H1 (cell line): ENCODE measurements around the gene ACBD6. TPM values are rescaled to one million over a fixed set of nuclear protein-coding genes. Genes with fewer than 3 reads are reported as not detected.

Experiments used
- CTBP2 ChIP-seq: IDR thresholded peaks from 2 replicates; pipeline ENCODE4 v1.7.0; 2011; ENCODE audit warnings: borderline replicate concordance, mild to moderate bottlenecking, moderate library complexity, mixed read lengths, low read length; ENCODE audit not compliant: insufficient read depth, insufficient read length
- EGR1 ChIP-seq: IDR thresholded peaks from 2 replicates; pipeline ENCODE4 v1.6.1; 2011; ENCODE audit warnings: low read depth, low read length, borderline replicate concordance
- FOSL1 ChIP-seq: IDR thresholded peaks from 2 replicates; pipeline ENCODE4 v1.6.1; 2011; ENCODE audit warnings: mild to moderate bottlenecking, low read depth, low read length, moderate library complexity; ENCODE audit not compliant: insufficient read depth
- POLR2A ChIP-seq, 2 experiments: IDR thresholded peaks; 1 replicate in 1 of 2; 2 replicates in 1 of 2; pipeline ENCODE4 v1.6.1; 2011; ENCODE audit warnings: low read depth in 2 of 2, low read length in 2 of 2, mild to moderate bottlenecking in 2 of 2; ENCODE audit errors: control extremely low read depth in 1 of 2
- SIN3A ChIP-seq, 2 experiments: IDR thresholded peaks in 1 of 2; conservative IDR thresholded peaks in 1 of 2; 2 replicates each; pipeline ENCODE4 v1.6.1; 2011 to 2012; ENCODE audit warnings: low read length in 2 of 2, improper control_type of control experiment in 1 of 2, low read depth in 1 of 2, mild to moderate bottlenecking in 1 of 2
- polyA plus RNA-seq, 7 experiments: library from polyadenylated mRNA; depleted of rRNA in 3 of 7; stranded (reverse) in 5 of 7; unstranded in 2 of 7; fragments of >200 nt in 5 of 7; fragments of 200-250 nt in 2 of 7; gene quantifications; 1 replicate in 5 of 7; 2 replicates in 1 of 7; 4 replicates in 1 of 7; pipeline versions ENCODE4 v1.2.1 to v1.2.3, GENCODE V29; 2011 to 2013; ENCODE audit warnings: missing spikeins in 2 of 7, mixed read lengths in 2 of 7
- total RNA-seq: library from RNA; stranded (reverse); fragmentation: NEBNext Ultra II Directional; extraction: Animal tissue kit (Norgen Biotek cat#: 25700); gene quantifications from 2 replicates; pipeline ENCODE4 v1.2.1, GENCODE V29; 2021
- TF ChIP-seq, protein P1 (sequence below): IDR thresholded peaks from 2 replicates; pipeline ENCODE4 v1.6.1; 2011; ENCODE audit warnings: low read length, improper control_type of control experiment

ACBD6 gene
- total and polyA plus RNA-seq, 2 of the 8 experiments (the other 6 are each of a cell fraction or from before 2014, with no cell fraction given), result 52.0 to 67.7 TPM

DNA sequence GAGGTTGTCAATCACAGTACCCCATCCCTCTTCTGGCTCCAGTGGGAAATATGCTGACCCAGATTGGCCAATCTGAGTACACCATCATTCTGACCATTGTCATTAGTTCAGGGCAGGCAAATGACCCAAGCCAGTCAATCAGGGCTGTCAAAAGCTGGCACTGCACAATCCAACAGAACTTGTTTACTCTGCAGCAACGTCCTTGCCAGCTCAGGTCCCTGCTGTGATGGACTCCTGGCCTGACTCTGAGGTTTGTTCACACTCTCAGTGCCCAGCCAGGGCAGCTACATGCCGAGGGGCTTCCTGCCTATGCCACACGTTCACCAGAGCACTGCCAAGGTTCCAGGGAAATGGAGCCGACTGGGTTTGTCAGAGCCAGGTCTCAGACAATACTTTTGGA lies 41.7 kb upstream of the ACBD6 start (continued):
- TF ChIP-seq, protein P1, sequence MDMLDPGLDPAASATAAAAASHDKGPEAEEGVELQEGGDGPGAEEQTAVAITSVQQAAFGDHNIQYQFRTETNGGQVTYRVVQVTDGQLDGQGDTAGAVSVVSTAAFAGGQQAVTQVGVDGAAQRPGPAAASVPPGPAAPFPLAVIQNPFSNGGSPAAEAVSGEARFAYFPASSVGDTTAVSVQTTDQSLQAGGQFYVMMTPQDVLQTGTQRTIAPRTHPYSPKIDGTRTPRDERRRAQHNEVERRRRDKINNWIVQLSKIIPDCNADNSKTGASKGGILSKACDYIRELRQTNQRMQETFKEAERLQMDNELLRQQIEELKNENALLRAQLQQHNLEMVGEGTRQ, result no peak
- TF ChIP-seq POLR2A (IDR thresholded peaks at IDR 0.05; ENCODE audit: control extremely low read depth in 1 of 2, low read depth in 2 of 2, low read length in 2 of 2) (no peak), FOSL1 (no peak), CTBP2 (no peak), EGR1 (no peak), SIN3A (conservative IDR thresholded peaks at IDR 0.05 in 1 of 2, IDR thresholded peaks at IDR 0.05 in 1 of 2; ENCODE audit: low read depth in 1 of 2, low read length in 2 of 2) (no peak)
